Astrocyte of the spinal cord (primary cell): Measurements from ENCODE around the gene IL22.

Source experiments
- DNase-seq: peaks from one replicate; pipeline ENCODE4 v3.0.0; 2011; ENCODE audit warnings: low read depth, low spot score
- H3K4me3 ChIP-seq: 2 replicates; pipeline ENCODE4 v1.5.1; 2011; ENCODE audit warnings: low read depth, mild to moderate bottlenecking, low read length, moderate library complexity
- in situ Hi-C: cut with HindIII; loops from 2 replicates; pipeline ENCODE4 v1.10.0; 2017; ENCODE audit warnings: low sequenced_read_pairs
- TF ChIP-seq, protein P1 (sequence below): IDR thresholded peaks from 2 replicates; pipeline ENCODE4 v1.5.1; 2012; ENCODE audit warnings: low read depth, mild to moderate bottlenecking, low read length, inconsistent platforms

Gene IL22

DNA sequence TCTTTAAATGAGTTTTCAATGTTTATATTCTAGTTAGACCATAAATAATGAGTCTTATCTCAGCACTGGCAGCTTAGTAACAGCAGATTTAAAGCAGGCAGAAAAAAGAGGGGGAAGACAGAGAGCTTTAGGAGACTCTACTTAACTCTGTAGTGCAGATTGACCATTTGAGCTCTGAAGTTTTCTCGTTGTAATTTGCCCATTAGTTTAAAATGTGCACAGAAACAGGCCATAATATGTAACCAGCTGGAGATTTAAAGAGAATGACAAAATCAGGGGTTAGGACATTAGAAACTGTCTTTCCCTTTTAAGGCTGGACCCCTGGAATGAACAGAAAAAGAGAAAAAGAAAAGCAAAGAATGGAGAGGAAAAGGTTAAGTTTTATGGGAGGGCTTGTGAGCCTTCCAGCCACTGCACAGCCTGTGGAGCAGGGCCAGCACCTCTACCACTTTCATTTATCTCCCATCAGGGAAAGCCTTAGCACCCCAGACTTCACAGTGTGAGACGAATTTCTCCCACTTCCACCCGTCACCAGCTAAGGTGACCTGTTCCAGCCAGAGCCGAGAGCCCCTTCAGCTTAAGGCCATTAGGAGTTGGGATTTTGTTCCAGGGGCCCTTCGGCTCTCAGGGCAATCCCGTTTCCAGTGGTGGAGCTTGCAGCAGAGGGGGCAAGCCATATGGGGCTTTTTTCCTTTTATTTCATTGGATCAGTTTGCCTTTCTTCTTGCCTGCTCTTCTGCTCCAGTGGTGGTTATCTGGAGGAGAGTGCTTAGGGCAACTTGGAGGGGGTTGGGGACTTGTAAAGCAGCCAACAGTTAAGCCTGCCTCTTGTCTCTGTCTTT is 8.0 kb downstream of the IL22 start:
- DNase-seq: peak; percentile 43
- H3K4me3 ChIP-seq: no peak overlapping the region
- in situ Hi-C loops: no loop called here
- TF ChIP-seq, protein P1, sequence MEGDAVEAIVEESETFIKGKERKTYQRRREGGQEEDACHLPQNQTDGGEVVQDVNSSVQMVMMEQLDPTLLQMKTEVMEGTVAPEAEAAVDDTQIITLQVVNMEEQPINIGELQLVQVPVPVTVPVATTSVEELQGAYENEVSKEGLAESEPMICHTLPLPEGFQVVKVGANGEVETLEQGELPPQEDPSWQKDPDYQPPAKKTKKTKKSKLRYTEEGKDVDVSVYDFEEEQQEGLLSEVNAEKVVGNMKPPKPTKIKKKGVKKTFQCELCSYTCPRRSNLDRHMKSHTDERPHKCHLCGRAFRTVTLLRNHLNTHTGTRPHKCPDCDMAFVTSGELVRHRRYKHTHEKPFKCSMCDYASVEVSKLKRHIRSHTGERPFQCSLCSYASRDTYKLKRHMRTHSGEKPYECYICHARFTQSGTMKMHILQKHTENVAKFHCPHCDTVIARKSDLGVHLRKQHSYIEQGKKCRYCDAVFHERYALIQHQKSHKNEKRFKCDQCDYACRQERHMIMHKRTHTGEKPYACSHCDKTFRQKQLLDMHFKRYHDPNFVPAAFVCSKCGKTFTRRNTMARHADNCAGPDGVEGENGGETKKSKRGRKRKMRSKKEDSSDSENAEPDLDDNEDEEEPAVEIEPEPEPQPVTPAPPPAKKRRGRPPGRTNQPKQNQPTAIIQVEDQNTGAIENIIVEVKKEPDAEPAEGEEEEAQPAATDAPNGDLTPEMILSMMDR: no peak

GRCh38 chr12:68242777-68243176 is 10.6 kb downstream of the IL22 start:
- in situ Hi-C loops: no loop called here
- no peak for DNase-seq
- TF ChIP-seq, protein P1: no peak

GRCh38 chr12:68240975-68241374 is 12.4 kb downstream of the IL22 start:
- TF ChIP-seq, protein P1: no peak
- DNase-seq: peak; percentile 56
- no peak overlapping the region for H3K4me3 ChIP-seq
- in situ Hi-C loops: no loop called here

More at GRCh38 chr12:68242777-68243176, 10.6 kb downstream of the IL22 start:
- H3K4me3 ChIP-seq: no peak overlapping the region

DNA sequence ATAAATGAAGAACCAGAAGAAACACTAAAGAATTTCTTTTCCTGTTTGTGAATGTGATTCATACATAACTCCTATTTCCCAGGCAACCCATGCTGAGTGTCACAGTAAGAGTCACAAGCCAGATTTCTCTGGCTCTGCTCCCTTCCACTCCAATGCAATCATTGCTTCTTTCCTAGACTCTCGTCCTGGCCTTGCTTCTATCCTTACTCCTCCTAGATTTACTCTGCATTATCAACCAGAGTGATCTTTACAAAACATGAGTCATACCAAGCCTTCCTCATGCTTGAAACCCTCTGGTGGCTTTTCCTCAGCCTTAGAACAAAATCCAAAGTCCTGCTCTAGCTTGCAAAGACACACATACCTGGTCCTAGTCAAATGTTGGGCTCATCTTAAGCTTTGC is 13.3 kb downstream of the IL22 start:
- in situ Hi-C loops: no loop called here
- TF ChIP-seq, protein P1: no peak
- DNase-seq: peak; percentile 84
- no peak overlapping the region for H3K4me3 ChIP-seq

DNA sequence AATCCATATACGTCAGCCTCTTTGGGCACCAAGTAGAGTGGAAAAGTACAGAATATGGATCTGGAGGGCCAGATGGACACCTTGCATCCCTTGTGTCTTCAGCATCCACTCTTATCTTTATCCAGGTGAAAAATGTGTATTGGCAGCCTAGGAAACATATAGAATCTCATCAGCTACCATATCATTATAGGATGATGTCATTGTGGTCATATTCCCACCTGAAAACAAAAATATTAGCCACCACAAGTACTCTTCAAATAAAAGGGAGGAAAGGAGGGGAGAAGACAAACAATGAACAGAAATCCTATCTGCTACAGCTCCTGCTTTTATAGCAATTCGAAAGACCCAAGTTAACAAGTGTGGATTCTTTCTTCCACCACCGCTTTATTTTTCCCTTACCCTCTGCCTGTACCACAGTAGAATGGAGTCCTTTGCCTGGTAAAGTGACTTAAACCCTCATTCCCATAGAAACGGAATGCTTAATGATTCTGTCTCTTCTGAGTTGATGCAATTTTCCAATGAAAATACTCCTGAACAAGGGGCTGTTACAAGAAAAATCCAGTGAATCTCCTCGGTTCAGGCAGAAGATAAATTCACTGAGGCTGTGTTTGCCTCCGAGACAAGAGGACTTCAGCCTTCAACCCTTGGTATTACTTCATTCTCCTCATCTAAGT is 14.0 kb downstream of the IL22 start:
- in situ Hi-C loops: no loop called here

GRCh38 chr12:68237619-68238018 is 15.8 kb downstream of the IL22 start:
- H3K4me3 ChIP-seq: no peak overlapping the region
- TF ChIP-seq, protein P1: no peak
- no peak for DNase-seq
- in situ Hi-C loops: no loop called here

More for the DNA sequence above, 14.0 kb downstream of the IL22 start:
- TF ChIP-seq, protein P1: no peak
- no peak for DNase-seq
- H3K4me3 ChIP-seq: no peak overlapping the region
